ENCODE measurements around the gene ZNF79.
"Not testable (repeated sequence)": the region's sequence is repeated elsewhere in the genome, so short reads cannot be mapped to it uniquely, and the experiment has no call there.

Gene ZNF79

DNA sequence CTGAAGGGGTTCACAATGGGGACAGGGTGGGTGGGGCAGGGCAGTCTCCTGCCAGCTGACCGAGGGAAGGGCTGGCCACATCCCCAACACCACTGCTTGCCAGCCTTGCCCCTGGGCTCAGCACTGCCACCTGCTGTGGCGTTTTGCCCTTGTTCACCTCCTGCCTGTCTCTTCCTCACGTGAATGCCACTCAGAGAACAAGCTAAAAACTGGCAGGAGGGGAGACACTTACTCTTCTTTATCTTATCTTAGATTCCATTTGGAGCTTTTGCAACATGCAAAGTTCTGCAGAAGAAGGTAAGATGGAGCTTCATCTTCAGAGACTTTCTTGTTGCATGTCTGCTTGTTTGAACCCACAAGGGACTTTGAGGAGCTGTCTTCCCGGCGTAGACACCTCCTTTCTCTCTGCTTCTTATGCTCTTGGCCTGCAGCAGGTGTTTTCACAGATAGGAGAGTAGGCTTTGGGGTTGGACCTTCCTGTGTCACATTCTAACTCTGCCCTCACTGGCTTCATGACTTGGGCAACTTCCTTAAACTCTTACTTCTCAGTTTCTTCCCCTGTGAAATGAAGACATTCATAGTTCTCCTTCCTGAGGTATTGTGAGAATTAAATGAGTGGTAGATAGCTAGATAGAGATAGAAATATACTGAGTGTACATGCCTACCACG is 31.3 kb downstream of the ZNF79 start:
- DNase-seq (ENCODE audit: low read depth), result peak; percentile 26

DNA sequence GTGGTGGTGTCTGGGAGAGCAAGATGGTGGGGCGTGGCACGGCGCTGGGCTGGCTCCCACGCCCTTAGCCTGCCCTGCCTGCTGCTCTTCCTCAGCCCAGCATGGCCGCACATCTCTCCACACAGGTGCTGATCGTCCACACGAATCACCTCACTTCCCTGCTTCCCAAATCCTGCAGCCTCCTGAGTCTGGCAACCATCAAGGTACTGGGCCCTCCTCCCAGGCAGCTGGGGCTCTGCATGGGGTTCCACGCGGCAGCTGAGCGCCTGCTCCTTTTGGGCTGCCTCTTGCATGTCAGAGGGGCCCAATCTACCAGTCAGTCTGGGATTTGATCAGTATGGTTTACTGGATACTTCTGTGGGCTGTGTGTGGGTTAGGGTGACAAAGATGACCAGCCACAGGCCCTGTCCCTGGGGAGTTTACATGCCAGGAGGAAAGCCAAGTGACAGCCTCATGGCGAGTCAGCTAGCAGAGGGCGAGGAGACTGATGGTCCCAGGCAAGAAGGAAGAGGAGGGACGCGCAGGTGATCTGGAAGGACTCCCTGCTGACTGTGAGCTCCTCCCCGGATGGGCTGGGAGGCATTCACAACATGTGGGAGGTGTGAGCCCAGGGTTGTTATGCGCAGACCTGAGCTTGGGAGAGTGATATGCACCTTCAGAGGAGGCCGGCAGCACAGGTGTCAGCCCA is 33.2 kb downstream of the ZNF79 start:
- no peak for DNase-seq (ENCODE audit: low read depth)

DNA sequence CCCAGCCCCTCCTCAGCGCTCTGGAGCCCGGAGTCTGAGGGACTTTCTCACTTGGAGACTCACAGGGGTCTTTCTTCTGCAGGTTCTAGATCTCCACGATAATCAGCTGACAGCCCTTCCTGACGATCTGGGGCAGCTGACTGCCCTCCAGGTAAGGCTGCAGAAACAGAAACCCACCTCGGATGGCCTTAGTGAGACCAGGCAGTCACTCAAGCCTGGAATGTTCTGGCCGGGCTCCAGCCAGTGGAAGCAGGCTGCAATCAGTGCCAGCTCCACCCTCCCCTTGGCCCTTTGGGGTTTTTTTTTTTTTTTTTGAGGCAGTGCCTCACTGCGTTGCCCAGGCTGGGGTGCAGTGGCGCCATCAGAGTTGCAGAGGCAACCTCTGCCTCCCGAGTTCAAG is 34.7 kb downstream of the ZNF79 start:
- DNase-seq (ENCODE audit: low read depth), result no peak

DNA sequence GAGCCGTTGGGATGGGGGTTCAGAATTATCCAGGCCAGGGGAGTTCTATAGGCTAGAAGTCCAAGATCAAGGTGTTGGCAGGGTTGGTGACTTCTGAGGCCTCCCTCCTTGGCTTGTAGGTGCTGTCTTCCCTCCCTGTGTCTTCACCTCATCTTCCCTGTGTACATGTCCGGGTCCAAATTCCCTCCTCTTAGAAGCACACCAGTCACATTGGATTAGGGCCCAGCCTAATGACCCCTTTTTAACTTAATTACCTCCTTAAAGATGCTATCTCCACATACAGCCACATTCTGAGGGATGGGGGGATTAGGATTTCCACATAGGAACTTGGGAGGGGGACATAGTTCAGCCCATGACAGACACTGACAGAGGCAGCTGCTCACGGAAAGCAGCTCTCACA is 39.2 kb downstream of the ZNF79 start:
- DNase-seq (ENCODE audit: low read depth), result no peak

DNA sequence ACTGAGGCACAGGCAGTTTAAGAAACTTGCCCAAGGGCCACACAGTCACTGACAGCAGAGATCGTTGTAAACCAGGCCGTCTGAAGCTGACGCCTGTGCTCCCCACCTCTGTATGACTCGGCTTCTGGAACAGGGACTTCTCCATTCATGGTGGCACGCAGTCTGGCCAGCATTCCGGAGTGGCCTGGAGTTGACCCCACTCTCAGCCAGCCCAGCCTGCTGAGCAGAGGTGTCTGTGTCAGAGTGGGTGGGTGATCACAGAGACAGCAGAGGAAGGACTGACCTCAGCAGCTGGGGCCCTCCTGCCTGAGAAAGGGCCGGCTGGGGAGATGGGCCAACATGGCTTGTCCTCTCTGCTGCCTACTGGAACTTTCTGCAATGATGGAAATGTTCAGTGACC is 39.7 kb downstream of the ZNF79 start:
- peak; percentile 29 for DNase-seq (ENCODE audit: low read depth)

DNA sequence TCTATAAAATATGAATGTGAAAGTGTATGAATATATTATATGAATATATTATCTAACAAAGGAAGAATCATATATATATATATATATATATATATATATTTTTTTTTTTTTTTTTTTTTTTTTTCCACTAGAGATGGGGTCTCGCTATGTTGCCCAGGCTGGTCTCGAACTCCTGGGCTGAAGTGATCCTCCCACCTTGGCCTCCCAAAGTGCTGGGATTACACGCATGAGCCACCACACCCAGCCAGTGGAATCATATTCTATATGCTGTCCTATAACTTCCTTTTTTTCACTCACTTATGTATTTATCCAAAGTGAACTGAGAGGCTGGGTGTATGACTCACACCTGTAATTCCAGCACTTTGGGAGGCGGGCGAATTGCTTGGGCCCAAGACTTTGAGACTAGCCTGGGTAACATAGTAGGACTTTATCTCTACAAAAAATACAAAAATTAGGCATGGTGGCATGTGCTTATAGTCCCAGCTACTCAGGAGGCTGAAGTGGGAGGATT is 42.3 kb downstream of the ZNF79 start:
- DNase-seq (ENCODE audit: low read depth), result not testable (repeated sequence)

DNA sequence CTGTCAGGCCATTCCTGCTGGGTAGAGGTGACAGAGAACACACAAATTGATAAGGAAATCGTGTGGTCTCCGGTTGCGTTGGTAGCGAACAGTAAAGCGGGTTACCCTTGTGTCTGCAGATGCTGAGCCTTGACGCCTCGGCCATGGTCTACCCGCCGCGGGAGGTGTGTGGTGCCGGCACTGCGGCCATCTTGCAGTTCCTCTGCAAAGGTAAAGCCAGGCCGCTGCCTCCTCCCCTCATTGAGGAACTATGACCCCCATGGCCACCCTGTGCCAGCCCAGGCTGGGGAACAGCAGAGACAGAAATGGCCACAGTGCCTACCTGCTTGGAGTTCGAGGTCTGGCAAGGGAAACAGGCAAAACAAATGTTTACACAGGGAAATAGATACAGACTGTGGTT is 43.4 kb downstream of the ZNF79 start:
- DNase-seq (ENCODE audit: low read depth), result no peak

DNA sequence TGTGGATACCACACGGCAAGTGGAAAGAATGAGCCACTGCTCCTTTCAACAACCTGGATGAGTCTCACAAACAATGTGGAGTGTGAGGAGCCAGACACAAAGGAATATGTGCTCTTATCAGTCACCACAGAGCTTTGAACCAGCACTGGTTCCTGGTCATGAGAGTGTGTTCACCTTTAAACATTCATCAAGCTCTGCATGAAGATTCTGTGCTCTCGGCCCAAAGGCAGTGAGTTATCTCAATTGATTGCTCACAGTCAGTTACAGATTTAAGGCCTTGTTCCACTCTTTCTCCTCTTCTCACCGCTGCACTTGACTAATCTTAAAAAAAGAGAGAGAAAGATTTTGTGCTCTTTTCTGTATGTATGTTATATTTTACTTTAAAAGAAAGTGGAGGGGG is 46.5 kb downstream of the ZNF79 start:
- DNase-seq (ENCODE audit: low read depth), result no peak

DNA sequence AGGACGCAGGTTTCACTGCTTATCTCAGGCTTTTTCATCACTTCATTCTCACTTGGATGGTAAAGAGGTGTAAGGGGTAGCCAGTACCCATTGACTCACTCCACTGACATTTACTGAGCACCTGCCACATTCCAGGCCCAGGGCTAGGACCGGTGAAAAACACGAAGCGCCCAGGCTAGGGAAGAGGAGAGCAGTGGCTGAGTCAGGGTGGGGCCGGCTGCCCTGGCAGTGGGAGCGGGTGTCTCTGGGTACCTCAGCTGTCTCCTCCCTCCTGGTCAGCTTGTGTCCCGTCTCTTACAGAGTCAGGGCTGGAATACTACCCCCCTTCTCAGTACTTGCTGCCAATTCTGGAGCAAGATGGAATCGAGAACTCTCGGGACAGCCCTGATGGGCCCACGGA is 49.3 kb downstream of the ZNF79 start:
- DNase-seq (ENCODE audit: low read depth), result no peak

DNA sequence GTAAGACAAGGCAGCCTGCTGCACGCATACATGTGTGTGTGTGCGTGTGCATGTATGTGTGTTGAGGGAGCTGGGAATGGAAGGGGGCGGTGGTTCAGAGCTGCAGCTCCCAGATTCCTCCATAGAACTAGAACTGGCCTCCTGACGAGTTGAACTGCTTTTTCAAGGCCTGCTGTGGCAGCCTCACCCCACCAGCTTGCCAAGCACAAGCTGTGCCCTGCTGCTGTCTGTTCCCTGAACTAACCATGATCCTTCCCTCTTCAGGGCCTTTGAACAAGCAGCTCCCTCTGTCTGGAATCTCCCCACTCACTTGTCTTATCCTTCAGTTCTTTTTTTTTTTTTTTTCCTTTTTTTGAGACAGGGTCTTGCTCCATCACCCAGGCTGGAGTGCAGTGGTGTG is 49.8 kb downstream of the ZNF79 start:
- DNase-seq (ENCODE audit: low read depth), result no peak

DNA sequence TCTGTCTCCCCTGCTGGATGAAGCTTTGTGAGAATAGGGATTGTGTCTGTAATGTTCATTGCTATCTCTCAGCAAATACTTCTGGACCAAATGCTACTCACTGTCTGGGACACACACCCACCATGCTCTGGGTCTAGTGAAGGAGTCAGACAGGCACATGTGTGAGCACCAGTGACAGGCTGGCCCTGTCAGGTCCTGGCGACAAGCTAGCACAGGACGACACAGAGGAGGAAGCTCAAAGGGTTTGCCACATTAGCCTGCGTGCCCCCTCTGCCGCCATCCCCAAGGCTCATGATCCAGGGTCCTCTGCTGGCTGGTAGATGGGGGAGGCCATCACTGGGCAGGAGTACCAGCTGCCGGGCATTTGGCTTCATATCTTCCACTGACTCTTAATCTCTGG is 50.4 kb downstream of the ZNF79 start:
- DNase-seq (ENCODE audit: low read depth), result no peak

DNA sequence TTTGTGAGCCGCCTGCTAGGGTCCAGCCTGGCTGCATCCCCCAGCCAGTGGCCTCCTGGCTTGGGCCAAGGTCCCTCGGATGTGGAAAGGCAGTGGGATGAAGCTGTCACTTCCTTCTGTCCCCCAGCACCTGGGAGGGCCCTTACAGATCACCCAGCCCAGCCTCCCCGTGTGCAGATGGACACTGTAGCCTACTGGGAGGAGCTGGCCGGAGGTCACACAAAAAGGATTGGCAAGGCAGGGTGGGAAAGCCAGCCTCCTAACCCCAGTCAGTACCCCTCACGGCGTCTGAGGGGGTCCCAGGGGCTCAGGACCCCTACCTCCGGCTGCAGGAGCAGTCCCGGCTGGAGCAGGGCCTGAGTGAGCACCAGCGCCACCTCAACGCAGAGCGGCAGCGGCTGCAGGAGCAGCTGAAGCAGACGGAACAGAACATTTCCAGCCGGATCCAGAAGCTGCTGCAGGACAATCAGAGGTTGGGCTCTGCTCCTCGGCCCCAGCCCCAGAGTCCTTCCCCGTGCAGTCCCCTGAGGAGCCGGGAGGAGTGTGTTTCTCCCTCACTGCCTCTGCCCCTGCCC is 55.4 kb downstream of the ZNF79 start:
- DNase-seq (ENCODE audit: low read depth), result no peak

DNA sequence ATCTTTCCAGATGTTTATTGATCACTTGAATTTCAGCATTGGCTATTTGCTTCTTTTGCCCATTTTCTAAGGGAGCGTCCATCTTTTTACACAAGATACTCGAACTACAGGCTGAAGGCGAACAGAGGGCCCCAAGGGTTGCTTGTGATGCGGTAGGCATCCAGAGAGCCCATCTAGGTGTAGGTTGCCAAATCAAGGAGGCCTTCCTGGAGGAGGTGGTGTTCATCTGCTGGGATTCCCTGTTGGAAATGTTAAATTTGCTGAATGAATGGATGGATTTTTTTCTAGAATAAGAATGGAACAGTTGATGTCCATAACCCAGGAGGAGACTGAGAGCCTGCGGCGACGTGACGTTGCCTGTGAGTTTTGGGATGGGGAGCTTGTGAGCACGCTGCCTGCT is 58.5 kb downstream of the ZNF79 start:
- DNase-seq (ENCODE audit: low read depth), result no peak

DNA sequence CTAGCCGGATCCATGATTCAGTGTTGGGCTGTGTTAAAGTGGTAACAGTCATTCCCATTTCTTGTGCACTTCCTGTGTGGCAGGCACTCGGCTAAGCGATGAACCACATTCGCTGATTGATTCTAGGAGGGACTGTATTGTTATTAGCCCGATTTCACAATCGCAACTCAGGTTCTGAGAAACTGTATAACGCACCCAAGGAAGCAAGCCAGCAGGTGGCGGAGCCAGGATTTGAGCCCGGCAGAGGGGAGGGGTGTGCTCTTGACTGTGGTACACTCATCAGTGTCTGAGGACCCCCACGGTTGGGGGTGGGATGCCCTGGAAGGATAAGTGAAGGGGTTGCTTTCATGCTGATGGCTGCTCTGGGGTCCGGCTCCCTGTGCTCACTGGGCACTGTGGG is 61.8 kb downstream of the ZNF79 start:
- no peak for DNase-seq (ENCODE audit: low read depth)

DNA sequence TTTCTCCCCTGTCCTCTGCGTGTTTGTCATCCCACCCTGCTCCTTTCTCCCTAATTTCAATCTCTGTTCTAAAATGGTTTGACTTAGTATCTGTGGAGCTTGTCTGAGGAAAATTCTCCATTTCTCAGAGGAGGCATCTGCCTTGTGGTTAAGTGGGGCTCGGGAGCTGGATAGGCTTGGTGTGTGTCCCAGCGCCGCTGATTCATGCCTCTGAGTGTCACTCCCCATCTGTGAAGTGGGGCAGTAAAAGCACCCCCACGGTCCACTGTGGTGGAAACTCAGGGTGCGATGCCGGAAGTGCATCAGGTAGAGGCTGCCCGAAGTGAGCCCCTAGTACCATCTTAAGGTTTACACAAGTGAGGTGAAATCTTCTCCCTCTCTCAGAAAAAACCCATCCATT is 64.8 kb downstream of the ZNF79 start:
- no peak for DNase-seq (ENCODE audit: low read depth)

DNA sequence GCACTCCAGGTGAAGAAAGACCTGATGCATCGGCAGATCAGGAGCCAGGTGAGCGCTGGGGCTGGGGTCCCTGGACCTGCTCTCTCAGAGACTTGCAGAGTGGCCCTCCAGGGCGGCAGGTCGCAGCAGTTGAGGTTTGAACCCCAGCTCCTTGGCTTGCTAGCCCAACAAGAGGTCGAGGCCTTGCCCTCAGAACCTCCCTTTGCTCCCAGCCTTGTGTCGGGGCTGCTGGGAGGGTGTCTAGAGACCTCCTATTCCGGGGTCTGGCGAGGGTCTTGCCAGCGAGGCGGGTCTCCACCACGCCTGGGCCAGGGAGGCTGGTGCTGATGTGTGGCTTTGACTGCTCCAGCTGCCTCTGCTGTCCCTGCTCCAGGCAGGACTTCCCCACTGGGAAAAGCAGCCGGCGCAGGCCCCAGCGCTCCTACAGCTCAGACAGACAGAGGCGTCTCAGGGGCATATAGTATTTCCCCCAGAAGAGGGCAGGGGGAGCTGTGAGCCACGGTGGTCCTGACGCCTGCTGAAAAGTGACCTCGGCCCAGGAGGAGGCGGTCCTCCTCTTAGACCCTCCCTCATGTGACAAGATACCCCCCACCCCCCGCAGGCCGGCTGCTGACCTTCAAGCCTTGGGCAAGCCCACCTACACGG is 65.4 kb downstream of the ZNF79 start:
- DNase-seq (ENCODE audit: low read depth), result no peak

DNA sequence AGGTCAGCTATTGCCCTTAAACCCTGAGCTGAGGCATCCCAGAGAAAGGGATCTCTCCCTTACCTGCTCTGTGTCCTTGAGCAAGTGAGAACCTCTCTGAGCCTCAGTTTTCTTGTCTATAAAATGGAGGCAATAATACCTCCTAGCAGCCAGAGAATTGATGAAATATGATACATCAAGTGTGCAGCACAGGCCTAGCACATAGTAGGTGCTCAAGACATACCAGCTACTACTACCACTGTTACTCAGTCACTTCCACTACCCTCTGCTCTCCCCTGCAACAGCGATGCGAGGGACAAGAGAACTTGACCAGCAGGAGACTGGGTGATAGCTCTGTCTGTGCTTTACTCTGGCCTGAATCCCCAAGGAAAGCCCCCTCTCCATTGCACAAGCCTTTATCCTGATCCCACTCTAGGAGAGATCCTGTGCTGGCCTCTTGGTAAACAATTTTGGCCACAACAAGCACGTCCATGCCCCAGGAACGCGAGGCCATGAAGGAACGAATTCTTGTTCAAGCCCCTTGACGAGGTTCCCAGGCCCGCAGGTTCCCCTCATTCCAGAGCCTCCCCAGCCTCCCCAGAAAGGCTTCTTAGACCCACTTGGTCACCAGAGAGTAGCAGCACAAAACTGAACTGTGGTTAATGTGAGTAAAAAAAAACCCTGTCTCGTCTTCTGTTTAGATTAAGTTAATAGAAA is 66.5 kb downstream of the ZNF79 start:
- no peak for DNase-seq (ENCODE audit: low read depth)

DNA sequence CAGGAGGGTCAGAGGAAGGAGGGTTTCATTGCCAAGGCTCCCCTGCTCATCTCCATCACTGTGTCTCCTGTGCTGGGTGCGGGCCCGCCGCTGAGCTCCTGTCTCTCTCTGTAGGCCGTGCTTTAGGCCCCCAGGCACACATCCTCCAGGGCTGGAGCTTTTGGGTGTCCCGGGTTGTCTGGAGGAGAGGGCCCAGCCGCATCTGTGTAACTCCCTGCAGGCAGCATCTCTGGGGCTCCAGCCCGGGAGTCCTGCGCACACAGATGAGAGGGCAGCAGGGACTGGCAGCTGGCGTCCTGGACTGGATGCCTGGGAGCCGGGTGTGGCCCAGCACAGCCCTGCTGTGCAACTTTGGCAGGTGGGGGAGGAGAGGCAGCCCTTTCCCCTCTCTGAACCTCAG is 67.3 kb downstream of the ZNF79 start:
- DNase-seq (ENCODE audit: low read depth), result no peak

DNA sequence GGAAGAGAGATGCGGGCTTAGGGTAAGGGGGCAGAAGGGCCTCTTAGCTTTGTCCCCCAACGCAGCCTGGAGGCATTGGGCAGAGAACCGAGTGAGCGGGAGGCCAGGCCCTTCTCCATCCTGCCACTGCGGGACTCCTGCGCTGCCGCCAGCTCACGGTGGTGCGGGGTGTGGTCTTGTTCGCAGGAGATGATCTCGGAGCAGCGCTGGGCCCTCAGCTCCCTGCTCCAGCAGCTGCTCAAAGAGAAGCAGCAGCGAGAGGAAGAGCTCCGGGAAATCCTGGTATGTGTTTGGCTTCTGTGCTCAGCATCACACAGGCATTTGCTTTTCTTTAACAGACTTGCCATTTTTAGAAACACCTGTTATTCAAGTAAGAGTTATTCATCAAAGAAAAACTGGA is 68.4 kb downstream of the ZNF79 start:
- DNase-seq (ENCODE audit: low read depth), result no peak

DNA sequence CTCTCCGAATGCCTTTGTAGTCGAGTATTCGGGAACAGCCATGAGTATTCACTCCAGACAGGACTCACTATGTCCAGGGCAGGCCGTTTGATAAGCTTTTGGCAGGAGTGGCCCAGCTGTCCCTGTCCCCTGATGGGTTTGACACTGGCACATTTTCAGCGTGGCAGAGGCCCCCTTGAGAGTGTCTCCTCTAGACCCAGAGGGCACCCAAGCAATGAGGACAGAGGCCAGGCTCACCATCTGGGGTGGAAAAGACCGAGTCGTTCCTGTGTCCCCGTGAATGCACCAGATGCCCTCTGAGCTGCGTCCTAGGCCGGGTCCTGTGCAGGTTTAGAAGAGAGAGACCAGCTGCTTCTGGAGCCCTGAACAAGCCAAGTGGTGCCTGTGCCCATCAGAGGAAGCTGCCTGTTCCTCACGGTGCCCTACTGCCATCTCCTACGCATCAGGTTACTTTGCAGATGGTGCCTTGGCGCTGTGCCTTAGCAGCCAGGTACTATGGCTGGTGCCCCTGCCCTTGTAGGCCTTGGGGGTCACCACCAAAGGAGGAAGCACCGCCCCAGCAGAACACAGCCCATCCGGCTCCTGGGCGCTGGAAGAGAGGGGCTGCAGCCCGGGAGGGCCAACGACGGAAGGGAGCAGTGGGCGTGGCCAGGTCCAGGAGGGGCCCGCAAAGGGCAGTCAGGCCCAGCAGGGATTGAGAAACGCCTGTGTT is 69.6 kb downstream of the ZNF79 start:
- DNase-seq (ENCODE audit: low read depth), result no peak

DNA sequence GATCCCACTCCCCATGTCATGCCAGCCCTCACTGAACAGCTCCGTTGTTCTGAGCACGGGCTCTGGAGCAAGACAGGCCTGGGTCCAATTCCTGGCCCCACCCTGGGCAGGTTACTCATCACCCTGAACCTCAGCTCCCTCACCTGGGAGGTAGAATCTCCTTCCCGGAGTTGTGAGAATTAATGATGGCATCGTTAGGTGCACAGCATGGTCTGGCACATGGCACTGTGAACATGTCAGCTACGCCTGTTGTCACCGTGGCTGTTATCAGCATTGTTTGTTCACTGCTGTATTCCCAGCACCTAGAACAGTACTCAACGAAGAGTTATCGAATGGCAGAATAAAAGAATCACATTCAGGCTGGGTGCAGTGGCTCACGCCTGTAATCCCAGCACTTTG is 70.1 kb downstream of the ZNF79 start:
- no peak for DNase-seq (ENCODE audit: low read depth)
